ENCODE data around the gene SRP14. TPM values are rescaled to one million over a fixed set of nuclear protein-coding genes. Genes with fewer than 3 reads are reported as not detected.

SRP14 gene
- total and polyA plus RNA-seq, 11 donors: 189 to 702 (median 237) TPM

DNA sequence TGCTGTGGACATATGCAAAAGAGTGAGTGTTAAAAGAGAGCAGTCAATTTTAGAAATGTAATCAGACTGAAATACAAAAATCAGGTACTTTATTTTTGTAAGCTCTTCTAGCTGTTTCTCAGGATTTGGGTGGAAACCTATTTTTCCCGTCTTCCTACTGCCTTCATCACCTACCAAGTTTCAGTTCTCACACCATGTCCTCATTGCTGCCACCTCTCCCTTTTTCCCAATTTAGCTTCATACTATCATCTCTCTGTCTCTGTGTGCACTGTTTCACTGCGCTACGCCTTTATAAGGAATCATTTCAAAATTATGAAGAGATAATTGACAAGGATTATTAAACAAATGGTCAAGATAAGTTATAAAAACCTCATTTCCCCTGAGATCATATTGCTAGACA lies 7.7 kb downstream of the SRP14 start:
- Histone ChIP-seq H3K27me3 (no peaks in the 10 kb centered on the region), H3K27ac (peak overlapping the region in 11 of 12 donors; percentile 0 to 91 (median 74)), H3K4me3 (no peak overlapping the region), H3K9me3 (no peaks in the 10 kb centered on the region), H3K4me1 (peaks cover 3 to 61% (median 29%) of the 10 kb centered on the region in 12 donors), H3K36me3 (peaks cover 0 to 100% (median 91%) of the 10 kb centered on the region in 9 donors)
- no peak for TF ChIP-seq POLR2A (IDR thresholded peaks at IDR 0.05)
- no peak for TF ChIP-seq CTCF (IDR thresholded peaks at IDR 0.05)
- WGBS, 4 donors: 80 to 88% (median 82%) methylated on average over 3 of the region's 3 CpGs
- intact Hi-C loops (cut with DNase I): no loop called here
- ATAC-seq (no peak), DNase-seq (no peak)

DNA sequence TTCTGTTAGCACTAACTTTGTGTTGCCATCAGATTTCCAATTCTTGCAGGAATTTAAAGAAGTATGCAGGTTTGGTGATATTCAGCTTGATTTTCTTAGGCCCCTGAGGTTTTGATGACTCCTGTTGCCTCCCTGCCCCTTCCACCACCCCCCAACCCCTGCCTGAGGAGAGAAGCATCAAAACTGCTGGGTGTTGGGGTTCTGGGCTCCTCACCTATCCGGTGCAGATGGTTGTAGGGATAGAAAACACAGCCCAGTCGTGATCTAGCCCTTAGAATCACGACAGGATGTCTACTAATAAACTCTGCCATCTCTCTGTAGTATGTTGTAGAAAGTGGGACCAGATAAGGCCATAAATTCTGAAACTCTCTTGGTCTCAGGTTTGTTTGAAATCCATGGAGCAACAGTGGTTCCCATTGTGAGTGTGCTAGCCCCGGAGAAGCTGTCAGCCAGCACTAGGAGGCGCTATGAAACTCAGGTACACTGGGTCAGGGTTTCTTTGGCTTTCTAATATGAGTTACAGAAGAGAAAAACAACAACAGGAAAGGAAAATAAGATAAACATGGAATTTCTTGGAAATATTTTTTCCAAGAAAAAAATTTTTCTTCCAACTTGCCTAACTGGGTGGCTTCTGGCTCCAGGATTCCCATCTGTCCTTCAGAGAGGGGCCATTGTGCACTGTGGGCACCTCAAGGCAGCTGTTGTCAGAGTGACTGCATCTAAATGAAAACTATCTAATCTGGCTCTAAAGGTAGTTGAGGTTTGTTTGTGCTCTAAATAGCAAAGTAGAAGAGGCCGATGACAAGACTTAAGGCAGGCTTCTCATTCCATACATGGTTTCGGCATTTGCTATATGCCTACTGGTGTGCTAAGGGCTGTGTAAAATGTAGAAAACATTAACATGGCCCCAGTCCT lies 8.7 kb downstream of the SRP14 start:
- Histone ChIP-seq H3K9me3 (no peaks in the 10 kb centered on the region), H3K27me3 (no peaks in the 10 kb centered on the region), H3K36me3 (peaks cover 0 to 100% (median 91%) of the 10 kb centered on the region in 9 donors), H3K4me3 (peak overlapping the region in 2 of 12 donors; percentile 30 to 32), H3K4me1 (peaks cover 0 to 60% (median 29%) of the 10 kb centered on the region in 12 donors), H3K27ac (peak overlapping the region; percentile 43 to 86 (median 71))
- DNase-seq (no peak), ATAC-seq (peak; percentile 17 to 36 (median 31))
- 42 to 60% (median 50%) methylated on average over 7 of the region's 7 CpGs for WGBS, 4 donors
- intact Hi-C loops (cut with DNase I): no loop called here
- TF ChIP-seq CTCF (IDR thresholded peaks at IDR 0.05) (peak in 11 of 12 donors; percentile 19 to 56 (median 36)), POLR2A (IDR thresholded peaks at IDR 0.05) (no peak)

- Histone ChIP-seq H3K4me1 (peaks cover 0 to 53% (median 29%) of the 10 kb centered on the region in 12 donors), H3K4me3 (peak overlapping the region in 7 of 12 donors; percentile 1 to 32 (median 22)), H3K27me3 (no peaks in the 10 kb centered on the region), H3K27ac (peak overlapping the region; percentile 56 to 86 (median 74)), H3K9me3 (no peaks in the 10 kb centered on the region), H3K36me3 (peaks cover 0 to 100% (median 91%) of the 10 kb centered on the region in 9 donors)
- intact Hi-C loops (cut with DNase I): no loop called here
- WGBS, 4 donors: 50 to 70% (median 58%) methylated on average over 3 of the region's 3 CpGs
- peak in 3 of 4 donors; percentile 26 to 71 (median 32) for ATAC-seq
- TF ChIP-seq CTCF (IDR thresholded peaks at IDR 0.05) (no peak), POLR2A (IDR thresholded peaks at IDR 0.05) (no peak)
- DNase-seq: no peak
Measured at GRCh38 chr15:40028853-40029252, 10.1 kb downstream of the SRP14 start.

- Histone ChIP-seq H3K36me3 (peaks cover 0 to 100% (median 91%) of the 10 kb centered on the region in 9 donors), H3K4me3 (no peak overlapping the region), H3K27me3 (no peaks in the 10 kb centered on the region), H3K4me1 (peaks cover 0 to 49% (median 26%) of the 10 kb centered on the region in 12 donors), H3K9me3 (no peaks in the 10 kb centered on the region), H3K27ac (peak overlapping the region; percentile 28 to 82 (median 73))
- WGBS, 4 donors: 82 to 90% (median 83%) methylated on average over 3 of the region's 3 CpGs
- TF ChIP-seq CTCF (IDR thresholded peaks at IDR 0.05) (no peak), POLR2A (IDR thresholded peaks at IDR 0.05) (no peak)
- no peak for ATAC-seq
- DNase-seq: no peak
- intact Hi-C loops (cut with DNase I): no loop called here
Measured at GRCh38 chr15:40028193-40028592, 10.8 kb downstream of the SRP14 start.

Measured in heart left ventricle (tissue), 16 donors.